NB4 (cell line): Measurements from ENCODE around the gene CHPF2.

Experiments used
- MAX ChIP-seq: IDR thresholded peaks from 2 replicates; pipeline ENCODE4 v1.6.1; 2011; ENCODE audit warnings: low read depth, low read length
- POLR2A ChIP-seq: IDR thresholded peaks from 2 replicates; pipeline ENCODE4 v1.6.1; 2011; ENCODE audit warnings: mild to moderate bottlenecking; ENCODE audit not compliant: insufficient read length; ENCODE audit errors: extremely low read depth

DNA sequence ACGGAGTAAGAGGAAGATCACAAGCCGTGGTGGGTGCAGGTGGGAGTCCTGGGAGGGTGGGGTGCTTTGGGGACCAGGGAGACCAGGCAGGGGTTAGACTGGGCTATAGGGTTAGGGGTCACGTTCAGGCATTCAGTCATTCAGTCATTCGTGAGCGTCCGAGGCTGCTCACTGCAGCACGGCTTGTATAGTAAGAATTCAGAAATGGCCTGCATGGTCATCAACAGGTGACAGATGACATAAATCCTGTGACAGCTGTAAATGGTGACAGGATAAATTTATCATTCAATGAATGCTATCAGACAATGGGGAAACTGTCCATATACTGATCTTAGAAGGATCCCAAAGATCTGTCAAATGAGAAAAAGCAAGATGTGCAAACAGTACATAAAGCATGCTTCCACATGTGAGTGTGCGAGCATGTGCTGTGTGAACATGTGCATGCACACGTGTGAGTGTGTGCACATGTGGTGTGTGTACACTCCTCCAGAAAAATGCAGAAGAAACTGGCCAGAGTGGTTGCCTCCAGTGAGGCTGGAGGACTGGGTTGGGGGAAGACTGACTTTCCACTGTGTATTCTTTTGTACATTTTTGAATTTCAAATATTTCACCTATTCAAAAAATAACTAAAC lies 48.2 kb downstream of the CHPF2 start:
- peak; percentile 54 for TF ChIP-seq MAX
- TF ChIP-seq POLR2A: no peak
